GM19468 (cell line): ENCODE data around the gene PNPLA7.
"Not testable (repeated sequence)": the region's sequence is repeated elsewhere in the genome, so short reads cannot be mapped to it uniquely, and the experiment has no call there.

Experiments used
- ATAC-seq: cut with Tn5 transposase; IDR thresholded peaks from one replicate; pipeline ENCODE4 v1.9.1; 2021; ENCODE audit warnings: mild to moderate bottlenecking, moderate library complexity, moderate number of reproducible peaks; ENCODE audit not compliant: unreplicated experiment; ENCODE audit errors: extremely low read depth

PNPLA7 gene

DNA sequence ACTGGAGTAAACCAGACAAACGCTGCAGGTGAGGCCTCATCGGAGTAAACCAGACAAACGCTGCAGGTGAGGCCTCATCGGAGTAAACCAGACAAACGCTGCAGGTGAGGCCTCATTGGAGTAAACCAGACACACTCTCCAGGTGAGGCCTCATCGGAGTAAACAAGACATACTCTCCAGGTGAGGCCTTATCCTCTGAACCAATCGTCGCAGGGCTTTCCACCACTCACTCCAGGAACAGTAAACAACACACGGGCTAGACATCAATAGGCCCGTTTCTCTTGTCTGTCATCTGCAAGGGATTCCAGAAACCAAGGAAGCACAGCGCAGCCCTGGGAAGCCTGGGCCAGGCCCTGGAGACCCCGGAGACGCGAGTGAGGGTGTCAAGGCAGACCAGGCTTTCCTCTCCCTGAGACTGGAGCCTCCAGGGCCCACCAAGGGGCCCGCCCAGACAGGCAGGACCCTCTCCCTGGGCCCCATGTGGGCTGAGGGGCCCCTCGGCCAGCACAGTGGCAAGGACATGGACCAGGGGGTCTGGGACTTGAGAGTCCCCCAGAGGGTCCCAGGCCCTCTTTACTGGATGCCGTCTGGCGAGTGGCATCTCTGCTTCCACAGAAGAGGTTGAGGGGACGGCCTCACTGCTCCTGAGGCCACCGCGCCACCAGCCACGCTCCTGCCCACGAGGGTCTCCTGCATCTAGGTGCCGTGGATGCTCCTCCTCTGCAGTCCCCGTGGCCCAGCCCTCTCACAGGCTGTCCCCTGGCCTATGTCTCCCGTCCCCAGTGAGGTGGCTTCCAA lies 64.7 kb downstream of the PNPLA7 start:
- ATAC-seq, result no peak

DNA sequence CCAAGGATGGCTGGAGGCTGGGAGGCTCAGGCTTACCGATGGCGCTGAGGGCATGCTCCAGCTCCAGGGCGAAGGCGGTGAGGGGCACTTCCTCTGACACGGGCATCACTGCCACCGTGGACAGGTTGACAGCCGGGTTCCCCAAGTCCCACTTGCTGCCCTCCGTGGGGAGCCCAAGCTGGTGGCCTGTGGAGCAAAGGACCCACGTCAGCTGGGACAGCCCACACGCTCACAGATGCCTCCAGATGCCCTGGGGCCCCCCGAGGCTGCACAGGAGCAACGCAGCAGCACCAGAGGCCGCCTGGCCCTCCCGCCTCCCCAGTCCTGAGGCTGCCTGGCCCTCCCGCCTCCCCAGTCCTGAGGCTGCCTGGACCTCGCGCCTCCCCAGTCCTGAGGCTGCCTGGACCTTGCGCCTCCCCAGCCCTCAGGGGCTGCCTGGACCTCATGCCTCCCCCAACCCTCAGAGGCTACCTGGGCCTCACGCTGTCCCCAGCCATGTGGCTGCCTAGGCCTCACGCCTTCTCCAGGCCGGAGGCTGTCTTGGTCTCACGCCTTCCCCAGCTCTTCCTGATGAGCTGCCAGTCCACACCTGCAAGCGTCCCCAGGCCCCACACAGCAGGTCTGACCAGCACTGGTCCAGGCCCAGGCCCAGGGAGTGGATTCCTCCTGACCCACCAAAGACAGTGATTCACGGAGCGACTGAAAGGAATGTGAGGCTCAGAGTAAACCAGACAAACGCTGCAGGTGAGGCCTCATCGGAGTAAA lies 65.5 kb downstream of the PNPLA7 start:
- no peak for ATAC-seq

DNA sequence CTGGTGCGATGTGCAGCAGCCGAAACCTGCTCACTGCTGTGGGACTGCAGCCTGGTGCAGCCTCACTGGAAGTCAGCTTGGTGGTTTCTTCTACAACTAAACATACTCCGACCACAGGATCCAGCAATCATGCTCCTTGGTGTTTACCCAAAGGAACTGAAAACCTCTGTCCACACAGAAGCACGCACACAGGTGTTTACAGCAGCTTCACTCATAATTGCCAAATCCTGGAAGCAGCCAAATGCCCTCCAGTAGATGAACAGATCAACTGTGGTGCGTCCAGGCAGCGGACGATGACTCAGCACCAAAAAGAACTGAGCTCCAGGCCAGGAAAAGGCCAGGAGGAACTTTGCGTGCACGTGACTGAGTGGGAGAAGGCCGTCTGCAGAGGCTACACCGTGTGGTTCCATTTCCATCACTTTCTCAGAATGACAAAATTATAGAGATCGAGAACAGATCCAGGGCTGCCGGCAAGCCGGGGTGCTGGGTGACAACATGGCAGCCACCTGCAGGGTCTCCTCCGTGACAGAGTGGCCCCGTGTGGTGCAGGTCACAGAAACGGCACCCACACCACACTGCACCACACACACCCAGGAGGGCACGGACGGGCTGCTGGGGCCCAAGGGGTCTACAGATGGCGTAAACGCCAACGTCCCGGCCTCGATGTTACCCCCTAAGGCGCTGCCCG lies 68.0 kb downstream of the PNPLA7 start:
- no peak for ATAC-seq

DNA sequence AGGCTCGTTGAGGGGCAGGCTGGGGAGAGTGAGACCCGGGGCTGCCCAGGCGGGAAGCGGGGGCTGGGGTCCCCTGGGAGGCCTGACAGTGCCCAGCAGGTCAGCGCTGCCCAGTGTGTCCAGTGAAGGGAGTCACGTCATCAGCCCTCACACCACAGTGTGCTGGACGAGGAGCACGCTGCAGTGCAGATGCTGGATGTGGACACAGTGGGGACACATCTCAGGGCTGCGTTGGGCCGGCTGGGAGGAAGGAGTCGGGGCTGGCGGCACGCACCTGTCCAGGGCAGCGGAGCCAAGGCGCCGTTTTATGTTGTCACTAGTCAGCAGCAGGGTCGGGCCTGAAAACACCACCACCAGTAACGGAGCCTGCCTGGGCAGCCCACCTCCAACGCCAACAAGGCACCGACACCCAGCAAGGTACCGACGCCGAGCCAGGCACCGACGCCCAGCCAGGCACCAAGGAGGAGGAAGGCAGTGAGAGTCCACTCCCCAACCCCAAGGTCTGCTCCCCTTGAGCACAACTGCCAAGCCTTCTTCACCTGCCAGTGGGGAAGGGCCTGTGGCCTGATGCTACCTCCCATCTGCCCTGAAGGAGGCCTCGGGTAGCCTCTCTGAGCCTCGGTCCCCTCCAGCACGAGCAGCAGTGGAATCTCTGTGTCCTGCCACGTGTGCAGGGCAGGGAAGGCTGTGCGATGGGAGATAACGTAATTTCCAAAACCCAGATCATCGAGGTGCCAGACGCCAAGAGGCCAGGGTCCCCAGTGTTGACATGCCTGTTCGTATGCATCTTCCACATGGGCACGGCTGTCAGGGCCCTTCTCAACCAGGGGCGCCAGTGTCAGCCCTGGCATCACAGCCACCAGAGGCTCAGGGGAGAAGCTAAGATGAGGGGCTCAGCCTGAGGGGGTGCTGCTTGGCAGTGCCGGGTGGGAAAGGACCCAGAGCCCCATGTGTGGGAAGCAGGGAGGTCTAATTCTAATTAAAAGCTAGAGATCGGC lies 69.2 kb downstream of the PNPLA7 start:
- ATAC-seq, result no peak

DNA sequence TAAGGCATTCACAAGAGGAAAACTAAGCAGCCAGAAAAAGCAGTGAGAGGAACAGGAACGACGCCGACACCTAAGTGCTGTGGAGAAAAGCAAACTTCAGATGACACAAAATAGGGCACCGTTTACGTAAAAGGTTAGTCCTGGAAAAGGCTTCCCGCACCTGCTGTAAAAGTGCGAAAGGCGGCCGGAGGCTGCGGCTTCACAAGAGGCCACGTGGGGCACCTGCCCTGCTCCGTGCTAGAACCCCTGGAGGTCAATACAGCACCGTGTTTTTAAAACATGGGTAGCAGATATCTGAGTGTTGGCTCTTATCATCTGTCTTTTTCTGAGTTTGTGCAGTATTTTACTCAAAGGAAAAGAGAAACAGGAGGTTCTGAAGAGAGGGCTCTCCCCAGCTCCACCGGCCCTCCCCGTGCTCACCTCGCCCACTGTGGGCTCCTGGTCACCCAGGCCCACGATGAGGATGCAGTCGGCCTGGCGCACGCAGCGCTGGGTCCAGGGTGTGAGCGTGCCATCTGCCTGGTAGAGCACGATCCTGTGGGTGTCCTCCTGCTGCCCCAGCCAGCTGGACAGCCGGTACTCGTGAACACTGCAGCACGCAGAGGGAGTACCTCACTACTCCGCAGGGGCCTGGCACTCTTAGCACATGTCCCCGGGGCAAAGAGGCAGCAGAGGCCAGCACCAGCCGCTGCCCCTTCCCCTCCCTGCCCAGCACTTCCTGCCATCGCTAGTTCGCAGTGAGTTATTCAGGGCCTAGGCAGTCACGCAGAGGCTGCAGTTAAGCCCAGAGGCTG lies 70.1 kb downstream of the PNPLA7 start:
- ATAC-seq, result no peak

DNA sequence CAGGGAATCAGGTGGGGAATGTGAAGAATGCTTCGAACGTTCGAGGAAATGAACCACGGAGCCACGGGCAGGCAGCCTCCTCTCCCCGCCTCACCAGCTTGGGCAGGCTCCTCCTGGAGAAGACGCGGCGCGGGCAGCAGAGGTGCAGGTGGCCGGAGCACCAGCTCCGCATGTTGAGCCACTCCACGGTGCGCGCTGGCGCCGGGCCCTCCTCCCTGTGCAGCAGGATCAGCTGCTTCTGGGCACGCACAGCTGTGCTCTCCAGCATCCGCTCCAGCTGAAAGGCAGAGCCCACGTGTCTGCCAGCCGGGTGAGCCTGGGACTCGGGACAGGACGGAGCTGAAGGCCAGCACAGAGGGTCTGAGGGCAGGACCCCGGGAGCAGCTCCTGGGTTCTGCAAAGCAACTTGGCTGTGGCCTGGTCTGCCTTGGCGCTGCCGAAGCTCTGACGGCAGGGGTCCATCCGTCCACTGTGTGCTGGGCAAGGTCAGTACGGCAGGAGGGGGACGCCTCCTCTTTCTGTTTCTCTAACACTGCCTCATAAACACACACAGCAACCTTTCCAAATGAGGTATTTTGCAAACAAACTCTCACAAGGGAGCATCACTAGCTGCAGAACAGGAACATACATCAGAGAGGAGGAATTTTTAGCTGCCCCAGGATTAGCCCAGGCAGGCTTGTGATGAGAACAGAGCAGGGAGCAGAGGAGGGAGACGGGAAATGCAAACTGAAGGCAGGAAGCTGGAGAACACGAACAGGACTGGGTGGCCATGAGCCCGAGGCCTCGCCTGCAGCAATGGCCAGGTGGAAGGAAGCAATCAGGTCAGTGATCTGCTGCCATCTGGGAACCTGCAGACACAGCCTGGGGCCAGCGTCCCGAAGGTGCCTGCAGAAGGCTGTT lies 71.0 kb downstream of the PNPLA7 start:
- no peak for ATAC-seq

DNA sequence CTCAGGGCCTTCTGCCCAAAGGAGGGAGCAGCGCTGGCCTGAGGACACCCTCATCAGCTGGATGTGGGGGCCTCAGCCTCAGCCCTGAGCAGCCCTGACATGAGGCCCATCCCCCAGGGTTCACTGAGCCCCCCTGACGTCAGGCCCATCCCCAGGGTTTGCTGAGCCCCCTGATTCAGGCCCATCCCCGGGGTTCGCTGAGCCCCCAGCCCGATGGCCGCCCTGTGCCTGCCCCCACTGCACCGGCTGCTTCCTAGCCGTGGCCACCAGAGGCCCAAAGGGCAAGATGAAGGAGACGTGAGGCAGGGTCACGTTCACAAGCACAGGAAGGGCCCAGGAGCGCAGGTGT lies 71.6 kb downstream of the PNPLA7 start:
- ATAC-seq, result no peak

DNA sequence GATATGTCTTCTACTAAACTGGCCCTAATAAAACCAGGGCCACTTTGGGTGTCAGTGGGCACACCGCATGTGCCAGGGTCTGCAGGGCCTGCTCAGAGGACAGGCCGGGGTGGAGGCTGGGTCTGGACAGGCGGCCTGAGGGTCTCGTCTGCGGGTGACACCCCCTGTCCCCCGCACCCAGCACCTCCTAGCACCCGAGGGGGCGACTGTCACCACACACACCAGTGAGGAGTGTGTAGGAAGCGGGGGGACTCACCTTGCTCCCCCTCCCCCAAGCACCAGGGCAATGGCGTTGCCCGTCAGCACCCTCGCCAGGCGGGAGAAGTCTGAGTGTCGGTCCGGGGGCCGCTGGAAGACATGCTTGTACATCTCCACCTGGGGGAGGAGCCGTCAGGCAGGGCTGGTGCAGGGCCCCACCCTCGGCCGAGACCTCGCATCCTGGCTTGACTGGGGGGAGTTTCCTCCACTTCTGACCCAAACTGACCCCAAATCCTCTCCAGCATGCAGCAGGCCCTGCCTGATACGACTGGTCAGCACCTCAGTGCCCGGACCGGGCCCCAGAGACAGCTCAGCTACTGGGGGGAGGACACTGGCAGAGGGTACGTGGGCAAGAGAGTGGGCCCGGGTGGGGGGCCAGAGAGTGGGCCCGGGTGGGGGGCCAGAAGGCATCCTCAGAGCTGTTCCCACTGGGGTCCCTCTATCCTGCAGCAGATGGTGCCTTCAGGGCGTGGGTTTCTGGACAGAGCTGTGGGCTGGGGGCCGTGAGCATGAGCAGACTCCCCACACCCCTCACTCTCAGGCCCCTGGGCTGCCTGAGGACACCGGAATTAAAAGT lies 72.2 kb downstream of the PNPLA7 start:
- ATAC-seq, result no peak

DNA sequence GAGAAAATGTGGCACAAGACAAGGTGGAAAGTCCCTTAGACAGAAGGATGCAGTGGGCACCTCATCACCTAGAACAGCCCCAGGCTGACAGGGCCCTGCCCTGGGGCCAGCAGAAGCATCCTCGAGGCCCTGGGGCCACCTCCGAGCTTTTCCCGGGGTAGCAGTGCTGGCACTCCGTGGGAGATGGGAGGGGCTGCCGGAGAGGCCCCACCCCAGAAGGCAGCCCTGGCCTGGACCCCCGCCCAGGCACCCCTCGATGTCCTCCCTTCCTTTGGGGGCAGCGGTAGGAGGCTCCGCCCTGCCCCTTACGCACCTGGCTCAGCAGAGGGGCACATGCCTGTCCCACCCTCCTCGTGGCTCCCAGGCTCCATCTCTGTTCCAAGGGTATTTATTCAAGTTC lies 73.3 kb downstream of the PNPLA7 start:
- ATAC-seq, result no peak

DNA sequence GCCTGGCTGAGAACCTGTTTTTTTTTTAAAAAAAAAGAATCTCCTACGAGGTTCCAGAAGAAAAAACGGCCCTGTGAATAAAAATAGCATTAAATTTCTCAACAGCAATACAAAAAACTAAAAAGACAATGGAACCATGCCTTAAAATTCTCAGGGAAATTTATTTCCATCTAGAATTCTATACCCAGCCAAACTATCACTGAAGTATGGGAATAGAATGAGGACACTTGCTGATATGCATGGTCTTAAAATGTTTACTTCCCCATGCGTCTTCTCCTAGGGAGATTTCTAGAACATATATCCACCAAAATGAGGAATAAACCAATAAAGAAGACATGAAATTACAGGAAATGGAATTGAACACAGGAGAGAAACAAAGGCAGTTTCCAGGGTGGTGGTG lies 74.5 kb downstream of the PNPLA7 start:
- ATAC-seq, result no peak

DNA sequence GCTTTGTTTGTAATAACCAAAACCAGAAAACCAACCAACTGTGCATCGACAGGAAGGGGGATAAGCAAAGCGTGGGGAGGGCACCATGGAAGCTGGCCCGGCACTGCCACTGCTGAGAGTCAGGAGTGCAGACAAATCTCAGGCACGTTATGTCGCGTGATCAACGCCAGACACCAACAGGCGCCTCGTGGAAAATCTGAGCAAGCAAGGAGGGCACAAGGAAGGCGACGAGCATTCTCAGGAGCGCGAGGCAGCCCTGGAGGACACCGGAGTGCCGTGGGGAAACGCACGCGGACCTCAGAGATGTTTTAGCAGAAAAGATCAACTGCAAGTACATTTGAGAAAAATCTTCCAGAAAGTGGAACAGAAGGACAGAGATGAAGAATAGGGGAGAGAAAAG lies 75.9 kb downstream of the PNPLA7 start:
- ATAC-seq, result no peak

DNA sequence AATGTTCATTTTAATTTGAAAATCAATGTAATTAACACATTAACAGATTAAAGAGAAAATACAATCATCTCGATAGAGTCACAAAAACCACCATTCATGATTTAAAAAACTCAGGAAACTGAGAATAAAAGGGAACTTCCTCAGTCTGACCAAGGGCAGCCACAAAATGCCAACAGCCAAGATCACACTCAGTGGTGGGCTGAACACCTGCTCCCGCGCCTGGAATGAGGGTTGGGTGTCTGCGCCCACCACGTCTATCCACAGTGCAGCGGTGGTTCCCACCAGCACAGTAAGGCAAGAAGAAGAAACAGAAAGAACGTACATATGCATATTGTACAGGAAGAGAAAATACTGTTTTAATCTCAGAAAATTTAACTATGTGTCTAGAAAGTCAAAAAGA lies 79.4 kb downstream of the PNPLA7 start:
- ATAC-seq, result no peak

DNA sequence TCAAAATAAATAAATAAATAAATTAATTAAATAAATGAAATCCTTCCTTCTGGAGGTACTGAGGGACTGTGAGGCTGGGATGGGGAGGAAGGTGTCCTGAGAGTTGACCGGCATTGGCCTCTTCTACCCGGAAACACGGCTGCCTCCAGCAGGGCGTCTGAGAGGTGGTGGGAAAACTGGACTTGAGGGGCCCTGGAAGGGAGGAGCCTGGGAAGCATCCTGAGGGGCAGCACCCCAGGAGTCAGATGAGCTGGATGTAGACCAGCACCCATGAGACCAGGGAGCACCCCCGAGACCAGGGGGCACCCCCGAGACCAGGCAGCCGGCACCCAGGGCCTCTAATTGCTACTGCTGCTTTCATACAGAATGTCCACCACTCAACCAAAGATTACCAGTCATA lies 82.3 kb downstream of the PNPLA7 start:
- ATAC-seq, result no peak

DNA sequence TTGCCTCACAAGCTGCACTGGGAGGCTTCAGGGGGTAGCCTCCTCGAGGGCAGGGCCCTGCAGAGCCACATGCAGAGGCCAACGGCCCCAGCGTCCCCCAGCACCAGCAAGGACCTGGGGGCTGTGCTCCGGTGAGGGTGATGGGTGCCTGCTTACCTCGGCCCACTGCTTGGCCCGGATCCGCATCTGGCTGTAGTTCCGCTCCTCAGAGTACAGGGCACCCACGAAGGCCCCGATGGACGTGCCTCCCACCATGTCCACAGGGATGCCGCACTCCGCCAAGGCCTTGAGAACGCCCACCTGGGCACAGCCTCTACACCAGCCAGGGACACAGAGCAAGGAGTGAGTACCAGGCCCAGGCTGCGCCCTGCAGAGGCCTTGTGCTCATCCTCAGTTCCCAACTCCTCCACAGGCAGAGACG lies 83.0 kb downstream of the PNPLA7 start:
- ATAC-seq, result no peak

DNA sequence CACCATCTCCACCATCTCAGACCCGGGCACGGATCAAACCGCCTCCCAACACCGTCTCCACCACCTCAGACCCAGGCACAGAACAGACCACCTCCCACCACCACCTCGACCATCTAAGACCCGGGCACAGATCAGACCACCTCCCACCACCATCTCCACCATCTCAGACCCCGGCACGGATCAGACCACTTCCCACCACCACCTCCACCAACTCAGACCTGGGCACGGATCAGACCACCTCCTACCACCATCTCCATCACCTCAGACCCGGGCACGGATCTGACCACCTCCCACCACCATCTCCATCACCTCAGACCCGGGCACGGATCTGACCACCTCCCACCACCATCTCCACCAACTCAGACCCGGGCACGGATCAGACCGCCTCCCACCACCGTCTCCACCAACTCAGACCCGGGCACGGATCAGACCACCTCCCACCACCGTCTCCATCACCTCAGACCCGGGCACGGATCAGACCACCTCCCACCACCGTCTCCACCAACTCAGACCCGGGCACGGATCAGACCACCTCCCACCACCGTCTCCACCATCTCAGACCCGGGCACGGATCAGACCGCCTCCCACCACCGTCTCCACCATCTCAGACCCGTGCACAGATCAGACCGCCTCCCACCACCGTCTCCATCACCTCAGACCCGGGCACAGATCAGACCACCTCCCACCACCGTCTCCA lies 83.7 kb downstream of the PNPLA7 start:
- ATAC-seq, result not testable (repeated sequence)

DNA sequence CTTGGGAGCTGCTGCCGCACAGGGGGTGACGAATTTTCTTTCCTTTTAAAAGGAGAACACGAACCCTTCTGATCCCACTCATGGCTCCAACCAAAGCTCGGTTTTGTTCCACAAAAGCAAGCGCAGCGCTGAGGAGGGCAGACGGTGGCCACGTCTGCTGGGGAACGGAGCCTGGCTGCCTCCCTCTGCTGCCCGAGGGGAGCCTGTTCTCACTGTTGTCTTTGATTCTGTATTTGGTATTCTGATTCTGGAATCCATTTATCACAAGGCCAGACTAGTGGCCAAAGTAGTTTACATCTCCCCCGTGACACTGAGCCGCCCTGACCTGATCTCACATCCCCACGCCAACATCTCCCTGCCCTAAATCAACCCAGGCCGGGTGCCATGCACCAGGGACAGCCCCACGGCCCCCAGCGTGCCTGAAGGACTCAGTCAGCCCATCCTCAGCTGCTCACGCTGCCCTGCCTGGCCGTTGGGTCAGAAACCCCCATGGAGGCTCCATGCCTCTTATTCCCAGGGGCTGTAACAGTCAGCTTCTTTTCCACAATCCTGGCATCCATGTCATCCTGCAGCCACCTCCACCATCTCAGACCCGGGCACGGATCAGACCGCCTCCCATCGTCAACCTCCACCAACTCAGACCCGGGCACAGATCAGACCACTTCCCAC lies 84.3 kb downstream of the PNPLA7 start:
- ATAC-seq, result no peak
